LNCAP (cell line): ENCODE data around the gene MFAP4.

Experiments used
- TF ChIP-seq, protein P1 (sequence below): fragments of 450-650 bp; IDR thresholded peaks from 2 replicates; pipeline ENCODE4 v1.5.1; 2017; ENCODE audit warnings: mild to moderate bottlenecking

Gene MFAP4

DNA sequence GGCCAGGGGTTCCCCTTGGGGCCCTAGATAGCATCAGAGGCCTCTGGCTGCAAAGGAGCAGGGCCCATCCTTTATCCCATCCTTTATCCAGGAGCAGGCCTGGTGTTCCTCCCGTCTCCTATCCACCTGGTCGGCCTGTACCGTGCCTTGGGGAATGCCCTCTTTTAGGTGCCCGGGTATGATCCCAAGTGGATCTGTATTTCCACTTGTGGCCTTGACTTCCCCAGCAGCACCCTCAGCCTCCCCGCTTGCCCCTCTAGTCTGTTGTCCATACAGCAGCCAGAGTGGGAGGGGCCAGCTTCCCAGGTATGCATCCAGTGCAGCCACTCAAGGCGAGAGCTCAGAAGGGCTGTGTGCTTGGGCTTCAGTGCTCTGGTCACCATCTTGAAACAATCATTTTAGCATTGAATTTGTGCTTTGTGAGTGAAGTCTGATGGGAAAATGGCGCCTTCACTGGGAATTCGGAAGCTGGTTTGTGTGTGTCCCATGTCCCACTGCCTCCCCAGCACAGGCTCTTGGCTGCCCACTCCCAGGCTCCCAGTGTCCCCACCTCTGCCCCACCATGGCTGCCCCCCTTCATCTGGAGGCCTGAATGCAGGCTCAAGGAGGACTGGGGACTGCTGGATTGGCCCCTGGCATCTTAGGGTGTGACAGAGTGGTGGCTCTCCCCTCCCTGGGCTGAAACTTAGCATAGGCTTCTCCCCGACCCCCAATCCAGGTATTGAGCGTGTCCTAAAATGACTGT lies 20.8 kb upstream of the MFAP4 start:
- TF ChIP-seq, protein P1, sequence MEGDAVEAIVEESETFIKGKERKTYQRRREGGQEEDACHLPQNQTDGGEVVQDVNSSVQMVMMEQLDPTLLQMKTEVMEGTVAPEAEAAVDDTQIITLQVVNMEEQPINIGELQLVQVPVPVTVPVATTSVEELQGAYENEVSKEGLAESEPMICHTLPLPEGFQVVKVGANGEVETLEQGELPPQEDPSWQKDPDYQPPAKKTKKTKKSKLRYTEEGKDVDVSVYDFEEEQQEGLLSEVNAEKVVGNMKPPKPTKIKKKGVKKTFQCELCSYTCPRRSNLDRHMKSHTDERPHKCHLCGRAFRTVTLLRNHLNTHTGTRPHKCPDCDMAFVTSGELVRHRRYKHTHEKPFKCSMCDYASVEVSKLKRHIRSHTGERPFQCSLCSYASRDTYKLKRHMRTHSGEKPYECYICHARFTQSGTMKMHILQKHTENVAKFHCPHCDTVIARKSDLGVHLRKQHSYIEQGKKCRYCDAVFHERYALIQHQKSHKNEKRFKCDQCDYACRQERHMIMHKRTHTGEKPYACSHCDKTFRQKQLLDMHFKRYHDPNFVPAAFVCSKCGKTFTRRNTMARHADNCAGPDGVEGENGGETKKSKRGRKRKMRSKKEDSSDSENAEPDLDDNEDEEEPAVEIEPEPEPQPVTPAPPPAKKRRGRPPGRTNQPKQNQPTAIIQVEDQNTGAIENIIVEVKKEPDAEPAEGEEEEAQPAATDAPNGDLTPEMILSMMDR = no peak

DNA sequence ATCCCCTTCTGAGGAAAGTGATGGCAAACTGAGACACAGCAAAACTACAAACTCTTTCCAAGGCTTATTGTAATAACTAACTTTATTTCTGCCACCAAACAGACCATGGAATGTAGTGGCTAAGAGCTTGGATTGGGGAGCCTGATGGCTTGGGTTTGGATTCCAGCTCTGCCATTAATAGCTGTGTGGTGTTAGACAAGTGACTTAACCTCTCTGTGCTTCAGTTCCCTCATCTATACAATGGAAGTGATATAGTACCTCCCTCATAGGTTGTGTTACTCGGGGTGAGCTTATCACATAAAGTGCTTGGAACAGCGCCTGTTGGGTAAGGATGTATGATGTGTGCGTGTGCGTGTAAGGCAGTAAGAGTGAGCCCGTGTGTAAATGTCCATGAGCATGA lies 18.1 kb upstream of the MFAP4 start:
- TF ChIP-seq, protein P1 = no peak

DNA sequence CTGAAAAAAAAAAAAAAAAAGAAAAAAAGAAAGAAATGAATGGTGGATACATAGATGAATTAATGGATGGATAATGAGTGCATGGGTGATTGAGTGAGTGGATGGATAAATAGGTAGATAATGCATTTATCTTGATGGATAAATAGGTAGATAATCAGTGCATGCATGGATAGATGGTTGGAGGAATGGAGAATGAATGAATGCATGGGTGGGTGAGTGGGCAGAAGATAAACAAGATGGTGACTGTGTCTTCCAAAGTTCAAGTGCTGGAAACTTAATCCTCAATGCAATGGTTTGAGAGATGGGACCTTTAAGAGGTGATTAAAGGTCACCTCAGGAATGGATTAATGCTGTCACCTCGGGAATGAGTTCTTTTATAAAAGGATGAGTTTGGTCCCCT lies 17.3 kb upstream of the MFAP4 start:
- TF ChIP-seq, protein P1 = no peak

DNA sequence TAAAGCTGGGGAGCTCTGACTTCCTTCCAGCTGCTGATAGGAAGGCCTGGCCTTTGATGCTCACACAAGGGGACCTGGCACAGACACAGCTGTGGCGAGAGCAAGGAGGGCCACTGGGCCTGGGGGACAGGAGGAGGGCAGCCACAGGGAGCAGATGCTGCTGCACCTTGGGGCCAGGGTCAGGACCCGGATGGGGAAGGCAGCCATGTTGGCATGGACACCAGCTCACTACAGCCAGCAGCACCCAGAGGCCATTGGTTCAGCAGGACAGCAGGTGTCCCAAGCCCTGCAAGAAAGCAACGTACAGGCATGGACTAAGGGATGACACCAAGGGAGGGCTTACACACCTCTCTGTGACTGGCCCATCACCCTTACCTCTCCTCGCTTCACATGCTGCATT lies 16.0 kb upstream of the MFAP4 start:
- TF ChIP-seq, protein P1 = no peak

DNA sequence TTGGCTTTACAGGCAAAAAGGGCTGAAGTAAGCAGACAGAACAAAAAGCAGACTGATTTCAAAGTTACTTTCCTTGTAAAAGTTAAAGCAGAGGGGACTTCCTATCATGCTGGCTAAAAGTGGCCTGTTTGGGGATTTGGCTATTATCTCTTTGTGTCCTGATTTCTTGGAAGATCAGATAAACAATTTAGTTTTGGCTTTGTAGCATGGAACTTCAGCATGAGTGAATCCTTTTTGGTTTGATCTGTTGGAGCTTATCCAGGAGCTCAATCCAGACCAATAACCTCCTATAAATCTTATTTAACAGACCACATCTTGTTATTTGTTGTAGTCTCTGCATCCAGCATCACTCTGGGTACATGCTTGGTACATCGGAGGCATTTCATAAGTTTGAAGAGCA lies 15.2 kb upstream of the MFAP4 start:
- TF ChIP-seq, protein P1 = no peak

DNA sequence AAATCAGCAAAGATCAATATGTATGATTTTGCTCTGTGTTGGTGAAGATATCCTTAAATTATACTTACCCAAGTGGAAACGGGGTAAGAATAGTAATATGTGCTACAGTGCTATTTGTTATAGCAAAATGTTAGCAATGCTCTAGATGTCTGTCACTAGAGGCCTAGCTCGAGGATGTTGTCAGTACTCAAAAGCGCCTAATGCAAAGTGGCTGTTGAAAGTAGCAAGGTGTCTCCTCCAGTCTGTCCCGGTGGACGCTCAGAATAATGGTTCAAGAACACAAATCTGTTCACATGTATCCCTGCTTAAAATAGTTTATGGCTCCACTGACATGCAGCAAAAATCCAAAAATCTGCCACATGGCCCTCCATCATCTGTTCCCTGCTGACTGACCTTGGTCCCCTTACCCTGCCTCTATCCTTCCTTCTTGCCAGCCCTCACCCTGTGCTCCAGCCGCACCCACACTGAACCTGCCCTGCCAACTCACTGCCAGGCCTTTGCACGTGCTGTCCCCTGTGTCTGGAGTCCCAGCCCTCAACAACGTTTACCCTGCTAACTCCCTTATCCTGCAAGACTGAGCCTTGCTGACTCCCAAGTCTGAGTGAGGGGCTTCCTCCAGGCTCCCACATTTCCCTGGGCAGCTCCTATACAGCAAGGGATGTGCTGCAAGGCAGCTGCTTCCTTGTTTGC lies 14.5 kb upstream of the MFAP4 start:
- TF ChIP-seq, protein P1 = no peak

DNA sequence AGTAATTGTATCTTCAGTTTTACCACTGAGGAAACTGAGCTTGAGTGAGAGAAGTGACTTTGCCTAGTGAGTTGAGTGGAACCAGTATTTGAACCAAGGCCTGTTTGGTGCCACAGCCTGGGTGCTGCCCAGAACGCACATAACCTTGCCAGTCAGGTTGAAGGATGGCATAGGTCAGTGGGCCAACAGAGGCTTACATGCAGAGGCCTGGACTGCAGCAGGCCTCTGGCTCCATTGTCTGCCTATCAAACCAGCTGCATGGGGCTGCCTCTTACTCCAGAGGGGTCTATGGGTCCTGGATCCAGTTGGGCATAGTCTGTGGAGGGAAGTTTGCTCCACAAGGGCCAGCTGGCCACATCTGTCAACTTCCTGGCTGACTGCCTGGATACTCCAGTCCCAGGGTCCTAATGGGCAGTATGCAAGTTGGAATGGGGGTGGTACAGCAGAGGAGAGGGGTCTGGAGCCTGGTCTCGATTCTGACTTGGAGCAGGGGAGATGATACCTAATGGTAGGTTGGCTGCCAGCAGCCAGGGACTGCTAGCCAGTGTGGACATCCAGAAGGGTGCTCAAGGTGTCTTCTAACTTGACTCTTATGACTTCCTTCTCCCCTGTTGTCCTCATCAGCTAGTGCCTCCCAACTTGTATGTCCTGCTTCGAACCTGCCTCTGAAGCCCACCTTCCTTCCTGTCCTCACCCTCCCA lies 12.9 kb upstream of the MFAP4 start:
- TF ChIP-seq, protein P1 = no peak
